HG03064 (cell line): Measurements from ENCODE around the gene HBS1L.

Experiments used
- ATAC-seq: cut with Tn5 transposase; IDR thresholded peaks from one replicate; pipeline ENCODE4 v1.9.1; 2021; ENCODE audit warnings: low read depth; ENCODE audit not compliant: unreplicated experiment

The HBS1L gene

DNA sequence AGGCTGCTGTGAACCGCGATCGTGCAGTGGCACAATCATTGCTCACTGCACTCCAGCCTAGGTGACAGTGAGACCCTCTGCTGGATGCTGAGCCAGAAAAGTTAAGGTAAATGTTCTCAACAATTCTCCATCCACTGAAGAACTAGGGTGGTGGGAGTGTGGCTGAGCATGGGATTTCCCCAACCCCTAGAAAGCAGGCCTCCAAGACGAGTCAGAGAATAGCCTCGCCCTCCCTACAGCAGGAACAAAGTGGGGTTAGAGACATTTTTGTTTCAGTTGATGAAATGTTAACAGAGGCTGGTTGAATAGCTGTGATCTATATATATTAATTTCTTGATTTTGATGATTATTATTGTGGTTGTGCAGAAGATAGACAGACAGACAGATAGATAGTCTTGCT is 98.6 kb downstream of the HBS1L start:
- ATAC-seq, result no peak

DNA sequence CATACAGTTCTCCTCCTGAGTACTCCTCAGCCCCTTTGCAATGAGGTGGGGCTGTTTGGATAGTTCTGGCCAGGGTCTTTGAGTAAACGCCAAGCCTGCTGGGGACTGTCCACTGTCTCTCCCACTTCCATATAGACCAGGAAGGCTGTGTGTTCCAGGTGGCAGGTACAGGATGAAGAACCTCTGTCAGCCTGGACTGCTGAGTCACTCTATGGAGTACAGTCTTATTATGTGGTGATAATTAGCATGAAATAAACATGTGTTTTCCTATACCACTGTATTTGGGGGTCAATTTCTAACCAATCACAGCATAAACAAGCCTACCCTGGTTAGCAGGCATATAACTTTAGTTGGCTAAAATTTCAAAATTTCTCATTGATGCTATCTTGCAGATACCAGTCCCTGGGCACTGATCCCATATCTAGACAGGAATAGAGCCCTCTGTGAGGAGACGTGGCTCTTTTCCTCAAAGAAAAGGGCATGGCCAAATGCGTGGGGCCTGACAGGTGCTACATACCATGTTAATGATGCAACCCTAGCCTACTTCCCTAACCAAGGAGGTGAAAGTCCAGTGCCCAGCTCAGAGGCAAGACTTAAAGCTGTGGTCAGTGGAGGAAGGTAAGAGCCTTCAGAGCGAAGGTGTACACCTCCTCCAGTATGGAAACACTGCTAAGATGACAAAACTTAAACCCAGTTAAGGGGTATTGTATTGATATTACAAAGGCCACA is 100.2 kb downstream of the HBS1L start:
- no peak for ATAC-seq

DNA sequence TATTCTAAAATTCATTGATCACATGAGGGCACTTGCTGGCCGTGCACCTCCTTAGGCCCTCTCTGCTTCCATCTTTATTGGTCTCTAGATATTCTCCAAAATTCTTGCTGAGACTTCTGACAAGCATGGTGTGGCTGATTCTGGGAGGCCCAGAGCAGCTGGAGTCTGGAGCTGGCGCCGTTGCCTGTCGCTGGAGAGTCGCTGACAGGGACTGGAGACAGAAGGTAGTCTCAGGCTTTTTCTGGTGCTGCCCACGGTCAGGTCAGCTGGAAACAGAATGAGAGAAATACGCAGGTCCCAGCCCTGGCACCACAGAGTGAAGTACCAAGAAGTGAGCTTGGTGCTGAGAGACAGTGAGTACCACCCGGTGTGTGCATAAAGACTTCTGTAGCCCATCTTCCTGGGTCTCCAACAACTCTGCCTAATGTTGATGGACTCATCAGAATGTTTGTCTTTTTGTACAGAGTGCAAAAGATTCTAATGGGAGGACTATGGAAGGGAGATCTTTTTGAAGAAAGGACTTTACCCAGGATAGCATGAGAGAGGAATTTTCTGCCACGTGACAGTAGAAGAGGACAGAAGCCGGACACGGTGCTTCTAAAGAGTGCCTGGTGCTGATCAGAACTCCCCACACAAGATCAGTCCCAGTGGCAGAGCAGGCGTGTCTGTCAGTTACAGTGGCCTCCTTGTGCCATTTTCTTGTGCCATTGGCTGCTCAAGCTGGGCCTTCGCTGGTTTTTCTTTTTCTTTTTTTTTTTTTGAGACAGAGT is 102.9 kb downstream of the HBS1L start:
- no peak for ATAC-seq

DNA sequence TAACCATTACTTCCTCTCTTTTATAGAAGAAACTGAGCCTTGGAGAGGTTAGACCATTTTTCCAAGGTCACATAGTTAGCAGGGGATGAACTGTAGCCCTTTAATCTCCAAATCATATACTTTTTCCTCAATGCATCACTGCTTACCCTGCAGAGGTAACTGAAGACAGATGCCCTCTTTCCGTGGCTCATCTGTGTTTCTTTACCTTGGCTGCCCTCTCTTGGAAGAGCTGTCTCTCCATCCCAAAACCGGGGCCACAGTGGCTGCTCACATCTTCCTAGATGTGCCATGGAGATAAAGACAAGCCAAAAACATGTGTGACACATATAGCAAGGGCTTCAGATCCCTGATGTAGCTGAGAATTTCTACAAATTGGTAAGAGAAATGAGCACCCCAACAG is 104.1 kb downstream of the HBS1L start:
- no peak for ATAC-seq

DNA sequence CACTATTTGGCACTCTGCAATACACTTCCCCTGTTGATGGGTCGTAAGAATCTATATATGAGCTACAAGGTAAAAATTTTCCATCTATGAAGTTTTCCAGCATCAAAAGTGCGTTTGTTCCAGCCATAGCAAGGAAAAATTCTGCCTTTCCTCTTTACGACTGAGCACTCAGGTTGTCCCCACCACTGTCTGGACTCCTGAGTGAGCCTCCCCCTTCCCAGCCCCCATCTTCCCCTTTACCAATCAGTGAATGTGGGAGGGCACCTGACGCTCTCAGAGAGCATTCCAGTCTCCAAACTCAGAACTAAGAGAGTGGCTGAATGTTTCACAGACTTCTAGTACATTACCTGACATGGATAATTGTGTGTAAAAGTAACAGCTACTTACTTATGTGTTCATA is 104.7 kb downstream of the HBS1L start, which contains the start of gene ALDH8A1:
ALDH8A1 (minus strand) TSS at position 175 of the 400 bp plus-strand sequence; CDS start at position 127, 48 bp downstream.
- no peak for ATAC-seq

DNA sequence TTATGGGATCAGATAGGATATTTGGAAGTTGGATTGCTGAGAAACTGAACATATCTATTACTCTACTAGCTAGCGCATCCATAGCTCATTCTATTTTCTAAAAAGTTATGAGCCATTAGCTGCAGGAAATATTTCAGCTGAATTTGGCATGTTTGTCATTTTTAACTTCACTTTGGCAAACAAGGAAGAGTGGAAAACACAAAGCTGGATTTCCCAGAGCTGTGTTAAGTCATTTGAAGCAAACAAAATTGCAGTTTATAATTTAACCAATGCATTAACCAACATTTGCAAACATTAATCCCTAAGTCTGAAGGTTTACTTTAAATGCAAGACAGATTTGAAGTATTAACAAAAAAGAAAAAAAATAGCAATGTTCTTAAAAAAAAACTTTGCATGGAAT is 105.9 kb downstream of the HBS1L start:
- ATAC-seq, result no peak

DNA sequence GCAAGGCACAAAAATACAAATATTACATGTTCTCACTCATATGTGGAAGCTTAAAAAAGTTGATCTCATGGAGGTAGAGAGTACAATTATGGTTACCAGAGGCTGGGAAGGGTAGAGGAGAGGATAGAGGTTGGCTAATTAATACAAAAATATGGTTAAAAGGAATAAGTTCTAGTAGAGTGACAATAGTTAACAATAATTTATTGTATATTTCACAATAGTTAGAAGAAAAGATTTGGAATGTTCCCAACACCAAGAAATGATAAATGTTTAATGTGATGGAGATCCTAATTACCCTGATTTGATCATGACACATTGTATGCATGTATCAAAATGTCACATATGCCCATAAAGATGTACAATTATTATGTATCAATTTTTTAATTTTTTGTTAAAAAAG is 106.5 kb downstream of the HBS1L start:
- ATAC-seq, result no peak

DNA sequence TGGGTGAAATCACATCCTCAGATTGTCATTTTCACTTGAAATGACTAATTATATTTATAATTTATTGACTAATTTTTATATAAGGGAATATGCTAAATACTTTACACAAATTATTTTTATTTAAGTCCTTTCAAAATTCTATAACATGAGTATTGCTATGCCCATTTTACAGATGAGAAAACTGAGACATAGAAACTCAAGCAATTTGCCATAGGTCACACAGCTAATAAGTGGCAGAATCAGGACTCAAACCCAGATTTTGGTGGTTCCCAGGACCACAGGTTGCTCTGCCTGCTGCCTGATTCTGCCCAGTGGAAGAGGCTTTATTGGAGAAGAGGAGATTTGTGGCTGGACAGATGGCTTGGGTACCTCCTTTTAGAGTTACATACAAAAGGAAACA is 109.6 kb downstream of the HBS1L start:
- no peak for ATAC-seq

DNA sequence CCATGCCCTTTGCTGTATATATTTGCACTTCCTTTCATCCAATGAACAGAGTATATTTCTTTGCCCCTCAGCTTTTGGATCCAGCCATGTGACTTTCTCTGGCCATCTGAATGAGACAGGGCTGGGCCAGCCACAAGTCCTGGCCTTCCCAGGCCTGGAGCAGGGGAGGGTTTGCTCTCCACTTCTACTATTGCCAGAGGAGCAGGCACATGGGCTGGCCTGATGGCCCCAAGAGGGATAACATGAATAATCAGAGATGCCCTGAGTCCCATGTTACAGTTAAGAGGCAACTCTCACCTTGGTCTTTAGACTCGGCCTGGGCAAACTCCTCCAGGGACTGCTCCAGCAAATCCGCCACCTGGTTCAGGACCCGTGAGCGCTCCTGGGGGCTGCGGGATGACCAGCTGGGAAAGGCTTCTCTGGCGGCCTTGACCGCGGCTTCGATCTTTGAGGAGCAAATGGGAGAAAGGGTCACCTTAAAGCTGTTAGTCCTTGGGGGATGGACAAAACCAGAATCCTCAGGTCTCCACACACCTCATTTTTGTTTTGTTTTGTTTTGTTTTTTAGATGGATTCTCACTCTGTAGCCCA is 111.0 kb downstream of the HBS1L start:
- ATAC-seq, result no peak

DNA sequence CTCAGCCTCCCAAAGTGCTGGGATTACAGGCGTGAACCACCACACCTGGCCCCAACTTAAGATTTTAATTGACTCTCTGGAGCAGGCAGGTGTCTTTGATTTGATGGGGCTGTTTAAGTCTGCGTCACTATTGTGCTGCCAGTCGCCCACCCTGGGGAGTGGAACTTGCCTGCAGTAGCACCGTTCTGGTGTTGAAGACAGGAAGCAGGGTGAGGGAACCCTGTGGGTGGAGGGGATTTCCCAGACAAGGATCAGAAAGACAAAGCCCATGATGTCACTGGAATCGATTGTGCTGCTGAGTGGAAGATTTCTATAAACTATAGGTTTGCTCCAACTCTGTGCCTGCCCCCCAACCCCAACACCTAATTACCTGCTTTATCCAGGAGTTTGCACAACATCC is 115.7 kb downstream of the HBS1L start:
- ATAC-seq, result no peak

DNA sequence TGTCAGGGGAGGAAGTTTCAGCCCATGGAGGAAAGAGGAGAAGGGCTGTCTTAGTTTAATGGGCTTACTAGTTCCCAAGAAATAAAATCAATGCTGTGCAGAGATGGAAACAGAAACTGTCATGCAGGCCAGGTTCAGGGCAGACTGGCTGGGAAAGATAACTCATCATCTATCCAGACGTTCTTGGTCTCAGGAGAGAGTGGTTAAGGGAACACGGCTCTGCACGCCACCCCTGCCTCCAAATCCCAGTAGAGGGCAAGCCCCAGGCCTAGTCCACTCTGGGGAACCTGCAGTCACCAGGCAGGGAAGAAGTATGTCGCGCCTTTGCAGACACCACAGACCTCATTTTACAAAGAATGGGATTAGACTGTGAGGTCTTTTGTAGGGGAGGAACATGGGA is 117.2 kb downstream of the HBS1L start:
- no peak for ATAC-seq

DNA sequence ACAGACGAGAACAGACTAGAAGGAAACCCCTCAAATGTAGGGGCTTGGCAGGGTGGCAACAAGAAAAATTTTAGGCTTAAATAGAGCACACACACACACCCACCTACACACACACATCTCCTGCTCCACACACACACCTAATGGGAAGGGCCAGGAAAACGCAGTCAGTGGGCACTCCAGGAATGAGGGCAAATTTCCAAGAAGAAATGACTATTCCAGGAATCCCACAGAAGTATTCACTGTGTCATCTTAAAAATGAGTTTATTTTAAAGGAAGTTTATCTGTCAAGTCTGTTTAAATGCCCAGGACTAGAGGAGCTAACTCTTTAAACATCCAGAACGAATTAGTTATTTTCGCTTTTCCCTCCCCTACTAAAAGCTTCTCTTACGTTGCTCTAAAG is 117.7 kb downstream of the HBS1L start:
- no peak for ATAC-seq

DNA sequence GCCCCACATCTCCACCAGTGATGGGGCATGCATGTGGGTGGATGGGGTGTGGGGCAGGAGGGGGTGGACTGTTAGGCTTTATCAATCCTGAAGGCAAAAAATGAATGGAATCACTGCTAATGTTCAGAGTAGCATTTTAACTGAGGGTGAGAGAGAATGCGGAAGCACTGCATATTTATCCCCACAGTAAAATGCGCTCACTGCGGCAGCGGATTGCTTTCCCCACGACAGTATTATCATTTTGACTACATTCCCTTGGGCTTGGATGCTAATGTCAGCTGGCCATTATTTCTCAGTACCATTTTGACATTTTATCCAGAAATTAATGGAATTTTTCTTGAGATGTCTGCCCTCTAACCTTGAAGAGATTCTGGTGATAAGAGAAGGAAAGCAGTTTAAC is 118.1 kb downstream of the HBS1L start:
- no peak for ATAC-seq

DNA sequence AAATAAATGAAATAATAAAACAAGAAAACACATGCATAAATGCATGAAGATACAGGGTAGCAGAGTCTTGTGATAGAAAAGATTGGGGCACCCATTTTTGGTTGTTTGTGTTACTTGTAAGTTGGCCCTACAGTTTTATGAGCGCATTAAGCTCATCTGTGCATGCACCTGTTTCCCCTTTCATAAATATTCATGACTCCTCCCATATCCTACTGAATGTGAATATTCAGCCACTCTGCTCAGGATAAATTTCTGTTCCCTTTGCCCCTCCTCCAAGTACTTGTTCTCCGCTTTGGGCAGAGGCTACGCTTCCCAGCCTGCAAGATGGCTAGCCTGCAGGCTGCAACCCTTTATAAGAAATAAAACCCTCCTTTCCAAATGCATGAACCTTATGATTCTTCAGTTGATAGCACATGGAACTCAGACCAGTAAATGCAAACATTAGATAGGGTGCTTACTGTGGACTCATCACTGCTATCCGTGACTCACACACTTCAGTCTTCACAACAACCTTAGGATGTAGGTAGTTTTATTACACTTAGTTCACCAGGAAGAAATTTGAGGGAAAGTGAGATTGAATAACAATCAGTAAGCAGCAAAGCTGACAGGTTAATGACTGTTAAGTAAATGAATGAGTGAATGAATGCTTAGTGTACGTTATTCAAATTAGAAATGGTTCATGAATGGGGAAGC is 119.7 kb downstream of the HBS1L start:
- ATAC-seq, result no peak

DNA sequence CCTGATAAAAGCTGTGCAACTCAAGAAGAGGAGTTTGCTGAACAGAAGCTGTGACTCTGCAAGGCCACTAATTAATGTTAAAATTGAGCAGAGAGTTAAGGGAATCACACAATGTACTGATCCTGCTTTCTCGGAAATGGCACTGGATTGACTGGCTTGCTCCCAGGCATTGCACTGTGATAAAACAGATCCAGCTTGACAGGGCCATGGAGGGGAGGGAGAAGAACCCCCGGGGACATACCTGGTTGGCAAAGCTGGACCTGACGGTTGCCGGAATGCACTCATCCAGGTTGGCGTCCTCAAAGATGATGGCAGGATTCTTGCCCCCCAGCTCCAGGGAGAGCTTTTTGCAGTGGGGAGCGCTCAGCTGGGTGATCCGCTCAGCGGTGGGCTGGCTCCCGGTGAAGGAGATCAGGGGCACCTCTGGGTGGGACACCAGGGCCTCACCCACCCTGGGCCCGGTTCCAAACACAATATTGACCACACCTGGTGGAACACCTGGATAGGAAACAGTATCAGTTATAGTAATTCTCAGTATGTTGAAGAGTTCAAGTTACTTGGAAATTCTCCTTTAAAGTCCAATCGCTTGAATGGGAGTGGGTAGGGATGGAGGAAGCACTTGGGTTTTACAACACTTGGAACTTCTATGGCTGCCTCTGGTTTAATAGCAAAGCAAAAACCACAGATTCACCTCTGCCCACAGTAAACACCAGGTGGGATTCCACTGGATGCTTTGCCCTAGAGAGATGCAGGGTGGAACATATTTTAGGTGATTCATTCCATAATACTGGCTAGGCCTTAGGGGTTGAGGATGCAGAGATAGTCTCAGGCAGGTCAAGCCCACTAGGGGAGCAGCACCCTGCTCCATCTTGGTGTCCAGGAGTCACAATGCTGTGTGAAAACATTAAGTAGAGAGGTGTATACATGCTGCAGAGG is 121.8 kb downstream of the HBS1L start:
- ATAC-seq, result no peak

DNA sequence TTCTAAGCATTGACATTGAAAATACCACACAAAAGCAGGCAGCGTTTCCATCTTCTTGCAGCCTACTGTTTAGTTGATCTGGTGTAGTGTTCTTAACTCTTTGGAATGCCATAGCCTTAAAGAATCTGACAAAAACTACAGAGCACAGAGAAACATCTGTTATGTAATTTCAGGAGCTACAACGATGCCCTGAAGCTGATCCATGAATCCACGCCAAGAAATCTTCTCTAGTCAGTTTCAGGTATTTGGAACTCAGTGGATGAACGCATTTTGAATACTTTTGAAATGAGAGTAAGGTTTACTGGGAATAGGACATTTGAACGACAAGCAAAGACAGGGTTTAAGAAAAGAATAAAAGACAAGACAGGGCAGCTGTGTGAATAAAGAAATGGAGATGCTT is 122.5 kb downstream of the HBS1L start:
- ATAC-seq, result no peak

DNA sequence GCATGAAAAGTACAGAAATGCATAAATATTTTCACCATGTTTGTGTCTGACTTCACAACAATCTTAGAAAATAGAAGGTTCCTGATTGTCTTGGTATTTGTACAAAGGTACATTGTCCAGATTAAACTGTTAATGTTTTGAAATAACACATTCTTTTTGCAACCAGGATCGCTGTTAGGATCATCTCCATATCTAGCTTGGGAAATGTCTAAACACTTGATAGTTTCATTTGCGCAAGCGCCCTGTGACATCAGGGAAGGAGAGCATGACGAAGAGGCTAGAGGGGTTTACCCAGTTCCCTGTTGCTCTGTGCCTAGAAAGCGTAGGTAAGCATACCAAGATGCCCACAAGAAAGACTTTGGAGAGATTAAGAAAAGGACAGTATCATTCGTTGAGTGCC is 124.2 kb downstream of the HBS1L start:
- no peak for ATAC-seq

DNA sequence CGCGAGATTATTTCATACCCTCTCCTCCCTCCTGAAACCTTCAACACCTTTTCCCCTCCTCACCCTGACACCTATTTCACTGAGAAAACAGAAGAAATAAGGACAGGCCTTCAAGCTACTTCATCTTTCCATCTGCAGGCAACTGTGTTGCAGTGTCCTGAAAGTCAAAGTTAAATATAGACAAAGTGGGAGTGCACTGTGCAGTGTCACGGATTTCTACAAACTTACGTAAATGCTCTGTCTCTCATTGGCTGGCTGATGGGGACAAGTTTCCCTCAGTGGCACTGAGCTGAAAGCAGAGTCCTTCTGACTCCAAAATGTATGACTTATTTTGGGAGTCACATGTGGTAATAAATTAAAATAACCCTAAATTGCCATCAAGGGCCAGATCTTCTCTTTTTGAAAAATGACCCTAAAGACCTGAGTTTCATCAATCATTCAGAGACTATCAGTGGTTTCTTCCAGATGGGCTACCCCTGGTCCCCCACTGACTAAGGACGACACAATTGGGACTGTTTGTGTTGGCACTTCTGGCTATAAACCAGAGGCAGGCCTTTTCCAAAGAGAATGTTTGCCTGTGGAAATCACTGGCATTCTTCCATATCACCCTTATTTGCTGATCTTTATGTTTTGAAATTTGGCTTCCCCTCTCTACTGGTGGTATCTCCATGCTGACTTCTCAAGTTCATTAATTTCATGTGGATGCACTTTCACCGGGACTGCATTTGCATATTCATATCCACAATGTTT is 126.3 kb downstream of the HBS1L start:
- no peak for ATAC-seq

DNA sequence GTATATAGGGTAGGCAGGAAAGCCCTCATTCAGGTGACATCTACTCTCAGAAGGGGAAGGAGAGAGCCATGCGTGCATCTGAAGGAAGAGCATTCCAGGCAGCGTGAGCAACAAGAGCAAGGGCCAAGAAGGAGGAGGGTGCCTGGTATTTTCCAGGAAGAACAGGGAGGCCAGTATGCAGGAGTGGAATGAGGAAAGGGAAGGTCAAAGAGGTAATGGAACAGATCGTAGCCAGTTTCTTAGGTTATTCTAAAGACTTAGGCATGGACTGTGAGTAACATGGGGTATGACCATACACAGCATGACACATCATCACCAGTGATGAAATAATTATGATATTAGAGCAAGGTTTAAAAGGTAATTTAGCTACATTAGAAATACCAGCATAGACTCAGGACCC is 128.8 kb downstream of the HBS1L start:
- no peak for ATAC-seq
